H9 (cell line): ENCODE data around the gene EFNA5. TPM values are rescaled to one million over a fixed set of nuclear protein-coding genes. Genes with fewer than 3 reads are reported as not detected.

ENCODE experiments used
- DNase-seq: peaks from one replicate; pipeline ENCODE4 v3.0.0-alpha.2; 2017
- H2AFZ ChIP-seq: one replicate; pipeline ENCODE4 v1.6.1; 2013; ENCODE audit warnings: mild to moderate bottlenecking, low read length, control low read depth, moderate library complexity
- H2AK5ac ChIP-seq: 2 replicates; pipeline ENCODE4 v1.6.1; 2013; ENCODE audit warnings: low read length, control low read depth, mixed read lengths; ENCODE audit not compliant: insufficient read length
- H2BK120ac ChIP-seq: one replicate; pipeline ENCODE4 v1.6.1; 2013; ENCODE audit warnings: low read depth, mild to moderate bottlenecking, low read length, control low read depth, inconsistent platforms; ENCODE audit not compliant: poor library complexity, severe bottlenecking
- H2BK12ac ChIP-seq: 2 replicates; pipeline ENCODE4 v1.6.1; 2013; ENCODE audit warnings: low read length, control low read depth, mixed read lengths, low read depth; ENCODE audit not compliant: insufficient read length
- H2BK15ac ChIP-seq: 2 replicates; pipeline ENCODE4 v1.6.1; 2013; ENCODE audit warnings: low read depth, low read length, control low read depth
- H2BK20ac ChIP-seq: one replicate; pipeline ENCODE4 v1.6.1; 2013; ENCODE audit warnings: low read depth, mild to moderate bottlenecking, low read length, control low read depth, inconsistent platforms; ENCODE audit not compliant: poor library complexity, severe bottlenecking
- H2BK5ac ChIP-seq: 2 replicates; pipeline ENCODE4 v1.6.1; 2013; ENCODE audit warnings: low read length, control low read depth, mixed read lengths; ENCODE audit not compliant: insufficient read length
- H3K14ac ChIP-seq: 2 replicates; pipeline ENCODE4 v1.6.1; 2013; ENCODE audit warnings: low read length, control low read depth; ENCODE audit not compliant: insufficient read depth
- H3K18ac ChIP-seq: 2 replicates; pipeline ENCODE4 v1.6.1; 2013; ENCODE audit warnings: low read depth, mild to moderate bottlenecking, mixed read lengths, low read length, control low read depth; ENCODE audit not compliant: insufficient read length
- H3K23ac ChIP-seq: 2 replicates; pipeline ENCODE4 v1.6.1; 2013; ENCODE audit warnings: low read length, control low read depth, mixed read lengths, low read depth; ENCODE audit not compliant: insufficient read length
- H3K23me2 ChIP-seq: 2 replicates; pipeline ENCODE4 v1.6.1; 2013; ENCODE audit warnings: low read depth, mild to moderate bottlenecking, mixed read lengths, low read length, control low read depth; ENCODE audit not compliant: insufficient read length, poor library complexity, severe bottlenecking
- H3K27ac ChIP-seq: 2 replicates; pipeline ENCODE4 v1.5.1; 2013; ENCODE audit warnings: low read length, control low read depth, mixed read lengths, low read depth; ENCODE audit not compliant: insufficient read length
- H3K27me3 ChIP-seq: 2 replicates; pipeline ENCODE4 v1.6.1; 2013; ENCODE audit warnings: low read length, control low read depth, inconsistent platforms; ENCODE audit not compliant: insufficient read depth
- H3K4ac ChIP-seq: 2 replicates; pipeline ENCODE4 v1.6.1; 2013; ENCODE audit warnings: low read depth, mild to moderate bottlenecking, control low read depth, inconsistent platforms, low read length, moderate library complexity
- H3K4me1 ChIP-seq: 2 replicates; pipeline ENCODE4 v1.6.1; 2013; ENCODE audit warnings: low read length, control low read depth, inconsistent platforms; ENCODE audit not compliant: insufficient read depth
- H3K4me2 ChIP-seq: 2 replicates; pipeline ENCODE4 v1.6.1; 2013; ENCODE audit warnings: low read length, control low read depth, mixed read lengths; ENCODE audit not compliant: insufficient read length, insufficient read depth
- H3K56ac ChIP-seq: 2 replicates; pipeline ENCODE4 v1.6.1; 2013; ENCODE audit warnings: low read depth, mild to moderate bottlenecking, mixed read lengths, low read length, control low read depth; ENCODE audit not compliant: insufficient read length
- H3K79me1 ChIP-seq: 2 replicates; pipeline ENCODE4 v1.6.1; 2013; ENCODE audit warnings: low read depth, mild to moderate bottlenecking, moderate library complexity, low read length, control low read depth, inconsistent platforms; ENCODE audit not compliant: insufficient read depth, poor library complexity, severe bottlenecking
- H3K79me2 ChIP-seq: 2 replicates; pipeline ENCODE4 v1.6.1; 2013; ENCODE audit warnings: low read length, control low read depth, inconsistent platforms; ENCODE audit not compliant: insufficient read depth
- H3K9ac ChIP-seq: 2 replicates; pipeline ENCODE4 v1.6.1; 2013; ENCODE audit warnings: low read length, control low read depth, mixed read lengths; ENCODE audit not compliant: insufficient read length; ENCODE audit errors: extremely low read depth
- H3K9me3 ChIP-seq: one replicate; pipeline ENCODE4 v1.6.1; 2013; ENCODE audit warnings: low read depth, low read length, inconsistent platforms; ENCODE audit not compliant: control insufficient read depth
- H3T11ph ChIP-seq: one replicate; pipeline ENCODE4 v1.6.1; 2013; ENCODE audit warnings: mild to moderate bottlenecking, low read length, control low read depth, inconsistent platforms
- H4K20me1 ChIP-seq: one replicate; pipeline ENCODE4 v1.6.1; 2013; ENCODE audit not compliant: control insufficient read depth, insufficient read length, insufficient read depth
- H4K5ac ChIP-seq: 2 replicates; pipeline ENCODE4 v1.6.1; 2013; ENCODE audit warnings: low read depth, mild to moderate bottlenecking, mixed read lengths, low read length, control low read depth; ENCODE audit not compliant: insufficient read length
- H4K8ac ChIP-seq: replicated peaks from 2 replicates; pipeline ENCODE4 v1.6.1; 2013; ENCODE audit warnings: low read length, control low read depth, mixed read lengths, low read depth; ENCODE audit not compliant: insufficient read length
- H4K91ac ChIP-seq: 2 replicates; pipeline ENCODE4 v1.6.1; 2013; ENCODE audit warnings: low read depth, mild to moderate bottlenecking, moderate library complexity, mixed read lengths, low read length, control low read depth; ENCODE audit not compliant: insufficient read length
- H3K27ac Mint-ChIP-seq, 3 experiments: 2 replicates in 2 of 3; 3 replicates in 1 of 3; pipeline ENCODE4 v1.8.0; 2020 to 2021; ENCODE audit warnings: mixed read lengths in 3 of 3, mild to moderate bottlenecking in 1 of 3, moderate library complexity in 1 of 3
- H3K27me3 Mint-ChIP-seq: 2 replicates; pipeline ENCODE4 v1.8.0; 2021; ENCODE audit warnings: low read depth, mild to moderate bottlenecking, moderate library complexity, mixed read lengths
- H3K36me3 Mint-ChIP-seq, 3 experiments: 2 replicates in 2 of 3; 3 replicates in 1 of 3; pipeline ENCODE4 v1.8.0; 2020 to 2021; ENCODE audit warnings: low read depth in 3 of 3, mixed read lengths in 3 of 3; ENCODE audit not compliant: insufficient read depth in 1 of 3
- H3K4me1 Mint-ChIP-seq, 2 experiments: 2 replicates each; pipeline ENCODE4 v1.8.0; 2020; ENCODE audit warnings: mixed read lengths in 2 of 2
- H3K4me3 Mint-ChIP-seq, 2 experiments: 2 replicates in 1 of 2; 3 replicates in 1 of 2; pipeline ENCODE4 v1.8.0; 2020 to 2021; ENCODE audit warnings: mild to moderate bottlenecking in 2 of 2, mixed read lengths in 2 of 2, moderate library complexity in 1 of 2
- H3K9me3 Mint-ChIP-seq, 2 experiments: 2 replicates in 1 of 2; 3 replicates in 1 of 2; pipeline ENCODE4 v1.8.0; 2020; ENCODE audit warnings: mild to moderate bottlenecking in 2 of 2, mixed read lengths in 2 of 2, moderate library complexity in 1 of 2
- CTCF ChIP-seq: fragments of 200-600 bp; sonication (generic); conservative IDR thresholded peaks from 3 replicates; pipeline ENCODE4 v1.8.0; 2021; ENCODE audit warnings: antibody characterized with exemption, mild to moderate bottlenecking
- total RNA-seq: library from RNA; stranded (reverse); gene quantifications from 2 replicates; pipeline ENCODE4 v1.2.1, GENCODE V29; 2021

EFNA5 gene
- total RNA-seq, 1 experiment from 2014 or later: 20.4 TPM

- no peaks in the 10 kb centered on the region for H3K79me1 ChIP-seq
These were observed 170.4 kb downstream of the EFNA5 start for GRCh38 chr5:107500347-107500746.

More at GRCh38 chr5:107500347-107500746, 170.4 kb downstream of the EFNA5 start:
- TF ChIP-seq CTCF: no peak
- no peak for DNase-seq
- Histone ChIP-seq H3K9ac (no peak overlapping the region), H3K27ac (no peak overlapping the region), H3K4me2 (no peak overlapping the region), H2AK5ac (no peak overlapping the region), H2BK12ac (no peak overlapping the region), H3T11ph (no peak overlapping the region), H2BK15ac (no peak overlapping the region), H3K27me3 (no peaks in the 10 kb centered on the region), H4K8ac (no peak overlapping the region), H4K20me1 (no peaks in the 10 kb centered on the region), H3K56ac (no peak overlapping the region), H2BK20ac (no peak overlapping the region), H2BK5ac (no peak overlapping the region), H3K14ac (no peak overlapping the region), H3K4me1 (peaks cover 16% of the 10 kb centered on the region), H3K79me2 (no peaks in the 10 kb centered on the region), H3K4ac (no peak overlapping the region), H2BK120ac (no peak overlapping the region), H3K23ac (no peak overlapping the region), H4K5ac (no peak overlapping the region), H4K91ac (no peak overlapping the region), H2AFZ (no peak overlapping the region), H3K18ac (no peak overlapping the region), H3K23me2 (no peaks in the 10 kb centered on the region), H3K9me3 (no peaks in the 10 kb centered on the region)
- Mint-ChIP-seq H3K4me3 (no peak overlapping the region), H3K27ac (peak overlapping the region in 1 of 3 experiments; percentile 92; a peak in 3 of 7 replicates), H3K4me1 (peaks cover 66 to 72% of the 10 kb centered on the region in 2 experiments), H3K36me3 (peaks cover 0 to under 1% (median under 1%) of the 10 kb centered on the region in 3 experiments; a peak in 3 of 7 replicates), H3K9me3 (no peaks in the 10 kb centered on the region; a peak in 1 of 5 replicates), H3K27me3 (no peaks in the 10 kb centered on the region)
